HG03064 (cell line): ENCODE measurements around the gene VWA8.
"Not testable (repeated sequence)": the region's sequence is repeated elsewhere in the genome, so short reads cannot be mapped to it uniquely, and the experiment has no call there.

Experiments used
- ATAC-seq: cut with Tn5 transposase; IDR thresholded peaks from one replicate; pipeline ENCODE4 v1.9.1; 2021; ENCODE audit warnings: low read depth; ENCODE audit not compliant: unreplicated experiment

VWA8 gene

DNA sequence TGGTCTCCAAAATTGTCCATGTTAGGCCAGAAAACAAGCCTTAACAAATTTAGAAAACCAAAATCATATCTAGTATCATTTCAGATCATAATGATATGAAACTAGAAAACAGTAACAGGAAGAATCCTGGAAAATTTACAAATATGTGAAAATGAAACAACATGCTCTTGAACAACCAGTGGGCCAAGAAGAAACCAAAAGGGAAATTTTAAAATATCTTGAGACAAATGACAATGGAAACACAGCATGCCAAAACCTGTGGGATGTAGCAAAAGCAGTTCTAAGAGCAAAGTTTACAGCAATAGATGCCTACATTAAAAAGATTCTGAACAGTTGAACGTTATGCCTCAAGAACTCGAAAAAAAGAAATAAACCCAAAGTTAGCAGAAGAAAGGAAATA lies 32.6 kb downstream of the VWA8 start:
- no peak for ATAC-seq

DNA sequence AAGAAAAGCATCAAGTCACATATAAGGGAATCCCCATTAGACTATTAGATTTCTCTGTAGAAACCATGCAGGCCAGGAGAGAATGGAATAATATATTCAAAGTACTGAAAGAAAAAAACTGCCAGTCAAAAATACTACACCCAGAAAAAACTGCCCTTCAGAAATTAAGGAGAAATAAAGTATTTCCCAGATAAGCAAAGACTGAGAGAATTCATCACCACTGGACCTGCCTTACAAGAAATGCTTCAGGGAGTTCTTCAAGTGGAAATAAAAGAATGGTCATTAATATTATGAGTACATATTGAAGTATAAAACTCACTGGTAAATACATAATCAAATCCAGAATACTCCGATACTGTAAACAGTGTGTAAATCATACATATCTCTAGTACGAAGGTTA lies 35.9 kb downstream of the VWA8 start:
- ATAC-seq, result no peak

DNA sequence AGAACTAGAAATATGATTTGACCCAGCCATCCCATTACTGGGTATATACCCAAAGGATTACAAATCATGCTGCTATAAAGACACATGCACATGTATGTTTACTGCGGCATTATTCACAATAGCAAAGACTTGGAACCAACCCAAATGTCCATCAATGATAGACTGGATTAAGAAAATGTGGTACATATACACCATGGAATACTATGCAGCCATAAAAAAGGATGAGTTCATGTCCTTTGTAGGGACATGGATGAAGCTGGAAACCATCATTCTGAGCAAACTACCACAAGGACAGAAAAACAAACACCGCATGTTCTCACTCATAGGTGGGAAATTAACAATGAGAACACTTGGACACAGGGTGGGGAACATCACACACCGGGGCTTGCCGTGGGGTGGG lies 38.0 kb downstream of the VWA8 start:
- ATAC-seq, result not testable (repeated sequence)

DNA sequence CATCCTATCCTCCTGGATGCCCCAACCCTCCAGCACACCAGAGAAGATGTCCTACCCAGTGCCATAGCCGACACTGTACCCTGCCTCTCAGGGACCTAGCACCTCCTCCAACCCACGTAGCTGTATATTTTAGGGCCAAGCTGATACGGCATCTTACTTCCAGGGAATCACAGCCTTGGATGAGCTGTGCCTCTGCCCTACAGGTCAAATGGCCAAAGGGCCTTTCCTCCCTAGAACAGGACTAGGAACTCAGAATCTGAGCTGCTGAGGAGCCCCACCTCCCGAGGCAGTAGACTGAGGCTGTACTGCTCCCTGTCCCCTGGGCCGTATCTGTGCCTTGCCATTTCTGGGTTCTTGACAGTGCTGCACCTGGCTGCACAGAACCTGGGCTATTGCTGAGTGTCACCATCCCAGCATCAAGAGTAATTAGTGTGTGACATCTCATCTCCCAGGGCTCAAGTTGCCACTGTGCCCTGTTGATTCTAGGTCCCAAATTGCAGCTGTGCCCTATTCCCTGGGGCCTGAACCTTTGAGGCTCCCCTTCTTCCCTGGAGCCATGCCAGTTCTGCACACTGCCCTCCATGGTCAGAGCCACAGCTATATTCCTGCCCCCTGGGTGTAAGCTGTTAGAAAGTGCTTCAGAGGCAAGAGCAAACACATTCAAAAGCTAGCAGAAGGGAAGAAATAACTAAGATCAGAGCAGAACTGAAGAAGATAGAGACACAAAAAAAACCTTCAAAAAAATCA lies 41.0 kb downstream of the VWA8 start:
- no peak for ATAC-seq

DNA sequence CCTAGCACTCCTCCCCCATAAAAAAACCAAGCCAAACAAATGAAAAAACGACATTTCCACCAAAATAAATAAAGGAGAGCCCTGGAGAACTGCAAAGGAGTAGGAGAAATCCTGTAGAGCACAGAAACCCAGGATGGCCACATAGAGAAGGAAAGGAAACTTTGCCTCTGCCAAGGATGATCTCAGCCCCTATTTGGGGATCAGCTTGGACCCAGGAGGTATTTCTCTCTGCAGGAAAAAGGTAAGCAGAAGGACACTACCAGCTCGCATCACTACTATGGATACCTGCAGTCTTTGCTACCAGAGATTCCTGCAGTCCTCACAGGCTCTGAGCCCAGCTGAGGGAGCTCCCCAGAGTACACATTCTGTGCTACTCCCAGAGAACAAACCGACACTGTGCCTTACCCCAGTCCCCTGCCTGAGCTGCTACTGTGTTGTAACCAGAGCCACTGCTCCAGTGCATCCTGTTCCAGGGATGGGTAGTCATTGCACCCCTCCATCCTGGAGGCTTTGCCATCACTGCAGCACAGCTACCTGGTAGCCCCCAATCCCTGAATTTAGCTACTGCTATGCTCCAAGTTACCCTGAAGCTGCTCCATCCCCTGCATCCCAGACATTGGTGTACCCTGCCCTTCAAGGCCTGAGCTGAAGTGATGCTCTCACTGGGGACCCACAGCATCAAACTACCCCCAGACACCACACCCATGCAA lies 41.7 kb downstream of the VWA8 start:
- ATAC-seq, result no peak

DNA sequence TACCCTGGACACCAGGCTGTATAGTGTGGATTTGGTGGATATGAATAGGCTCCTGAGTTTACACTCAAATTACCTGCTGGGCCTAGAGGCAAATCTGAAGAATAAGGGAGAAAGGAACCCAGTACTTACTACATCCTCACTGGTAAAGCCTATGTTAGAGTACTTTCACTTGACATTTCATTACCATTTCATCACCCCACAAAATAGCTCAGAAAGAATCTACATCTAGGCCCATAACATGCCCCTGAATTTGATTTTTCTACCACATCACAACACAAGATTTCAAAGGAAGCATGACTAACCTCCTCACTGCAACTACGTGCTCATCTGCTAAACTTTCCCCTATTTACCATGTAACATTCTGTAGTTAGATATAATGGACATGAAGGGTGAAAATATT lies 43.3 kb downstream of the VWA8 start:
- no peak for ATAC-seq

DNA sequence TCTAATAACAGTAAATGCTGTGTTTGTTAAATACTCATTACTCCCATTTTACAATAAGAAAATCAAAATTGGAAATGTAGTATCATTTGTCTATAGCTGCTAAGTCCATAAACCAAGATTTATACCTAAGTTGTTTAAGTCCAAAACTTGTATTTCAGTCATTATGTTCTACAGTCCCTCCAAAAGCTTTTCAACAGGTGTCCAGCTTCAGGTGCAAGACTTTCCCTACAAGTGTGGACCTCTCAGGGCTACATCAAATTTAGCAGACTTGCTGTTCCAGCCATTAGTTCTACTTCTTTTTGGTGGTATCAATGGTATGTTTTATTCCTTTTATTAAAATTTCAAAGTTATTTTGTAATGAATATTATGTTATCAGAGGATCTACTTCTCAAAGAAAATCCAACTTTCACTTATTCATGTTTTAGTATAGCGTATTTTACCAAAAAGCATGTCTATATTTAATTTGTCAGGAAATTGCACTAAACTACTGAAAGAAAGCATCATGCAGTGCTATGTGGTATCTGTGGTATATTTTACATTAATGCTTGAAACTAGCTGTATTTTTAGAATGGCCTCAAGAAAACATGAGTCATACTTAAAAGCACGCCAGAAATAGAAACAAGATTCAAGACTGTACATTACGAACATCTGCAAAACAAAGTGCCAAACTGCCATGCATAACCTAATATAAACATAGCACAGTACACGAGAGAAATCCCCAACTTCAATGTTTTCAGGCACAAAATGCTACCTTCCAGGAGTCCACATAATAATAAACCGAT lies 44.5 kb downstream of the VWA8 start:
- peak; percentile 85 for ATAC-seq

DNA sequence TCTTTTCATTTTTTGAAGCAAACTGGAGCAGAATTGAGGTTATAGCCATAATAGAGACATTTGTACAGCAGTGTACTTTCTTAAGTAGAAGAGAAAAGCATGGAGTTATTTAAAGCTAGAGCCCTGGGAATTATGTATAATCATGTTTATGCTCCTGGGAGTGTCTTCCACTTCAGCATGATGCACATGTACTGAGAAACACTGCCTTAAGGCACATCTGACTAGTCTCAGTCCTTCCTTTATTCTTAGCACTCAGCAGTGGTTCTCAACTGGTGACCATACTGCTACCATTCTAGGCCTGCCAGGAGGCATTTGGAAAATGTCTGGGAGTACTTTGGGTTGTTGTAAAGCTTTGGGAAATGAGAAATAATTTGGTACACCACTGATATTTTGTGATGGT lies 45.8 kb downstream of the VWA8 start:
- ATAC-seq, result no peak

DNA sequence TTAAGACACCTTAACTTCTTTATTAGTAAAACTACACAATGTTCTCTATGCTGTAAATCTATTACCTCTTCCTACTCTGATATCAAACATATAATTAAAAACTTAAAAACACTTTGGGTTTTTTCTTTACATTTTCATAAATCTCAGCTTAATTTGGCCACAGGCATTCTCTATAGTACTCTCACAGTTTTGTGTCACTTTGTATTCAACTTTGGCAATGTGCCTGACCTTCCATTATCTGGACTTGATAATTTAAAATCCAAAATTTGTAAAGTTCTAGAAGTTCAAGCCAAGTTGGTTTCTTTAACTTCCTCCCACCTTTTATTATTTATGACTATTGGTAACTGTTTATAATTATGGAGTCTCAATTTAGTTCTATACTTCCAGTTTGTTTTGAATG lies 46.4 kb downstream of the VWA8 start:
- no peak for ATAC-seq

DNA sequence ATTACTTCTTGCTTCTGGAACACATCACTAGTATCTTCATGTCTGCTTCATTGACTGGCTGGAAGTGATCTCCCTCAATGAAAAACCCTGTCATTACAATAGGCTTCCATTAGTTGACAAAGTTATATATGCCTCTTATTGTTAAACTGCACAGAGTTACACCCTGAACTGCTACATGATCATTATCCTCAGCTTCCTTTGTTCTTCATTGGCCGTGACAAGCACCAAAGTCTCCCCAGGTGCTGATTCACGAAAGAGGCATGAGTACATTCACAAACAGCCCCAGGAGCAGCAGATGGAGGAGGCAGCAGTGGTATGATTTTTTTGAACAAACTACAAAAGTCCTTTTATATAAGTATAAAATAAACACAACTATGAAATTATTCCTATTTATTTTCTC lies 51.4 kb downstream of the VWA8 start:
- ATAC-seq, result no peak

DNA sequence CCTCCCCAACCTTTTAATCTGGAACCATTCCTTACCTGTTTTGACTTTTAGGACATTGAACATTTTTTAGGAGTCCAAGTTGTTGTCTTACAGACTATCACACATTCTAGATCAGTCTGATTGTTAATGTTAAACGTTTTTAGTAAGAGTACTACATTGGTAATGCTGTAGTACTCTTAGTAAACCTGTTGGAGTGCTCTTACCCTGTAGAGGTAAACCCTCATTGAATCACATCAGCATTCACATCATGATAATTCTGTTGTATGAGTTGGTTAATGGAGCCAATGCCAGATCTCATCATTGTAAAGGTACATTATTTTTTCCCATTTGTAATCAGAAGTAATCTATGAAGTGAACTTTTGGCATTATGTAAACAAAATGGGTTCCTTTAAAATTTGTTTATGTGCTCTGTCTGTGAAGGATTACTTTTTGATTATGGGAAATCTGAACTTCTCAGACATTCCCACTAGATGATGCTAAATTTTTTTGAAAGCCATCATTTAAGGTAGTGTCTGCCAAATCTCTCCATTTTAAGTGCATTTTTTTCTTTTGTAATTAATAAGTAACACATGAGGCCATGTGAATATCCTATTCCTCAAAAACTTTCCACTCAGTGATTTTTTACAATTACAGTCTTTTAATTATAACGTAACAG lies 55.2 kb downstream of the VWA8 start:
- ATAC-seq, result peak; percentile 65

DNA sequence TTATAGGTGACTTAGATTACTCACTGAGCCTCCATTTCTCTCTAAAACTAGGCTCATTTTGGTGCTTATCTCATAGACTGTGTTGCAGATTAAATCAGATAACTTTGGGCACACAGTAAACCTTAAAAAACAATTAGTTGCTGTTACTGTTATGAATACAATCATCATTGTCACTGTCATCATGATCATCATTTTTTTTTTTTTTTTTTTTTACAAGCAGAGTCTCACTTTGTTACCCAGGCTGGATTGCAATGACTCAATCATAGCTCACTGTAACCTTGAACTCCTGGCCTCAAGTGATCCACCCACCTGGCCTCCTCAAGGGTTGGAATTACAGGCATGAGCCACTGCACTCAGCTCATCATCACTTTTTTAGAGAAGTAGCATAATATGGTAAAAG lies 60.0 kb downstream of the VWA8 start:
- ATAC-seq, result no peak

DNA sequence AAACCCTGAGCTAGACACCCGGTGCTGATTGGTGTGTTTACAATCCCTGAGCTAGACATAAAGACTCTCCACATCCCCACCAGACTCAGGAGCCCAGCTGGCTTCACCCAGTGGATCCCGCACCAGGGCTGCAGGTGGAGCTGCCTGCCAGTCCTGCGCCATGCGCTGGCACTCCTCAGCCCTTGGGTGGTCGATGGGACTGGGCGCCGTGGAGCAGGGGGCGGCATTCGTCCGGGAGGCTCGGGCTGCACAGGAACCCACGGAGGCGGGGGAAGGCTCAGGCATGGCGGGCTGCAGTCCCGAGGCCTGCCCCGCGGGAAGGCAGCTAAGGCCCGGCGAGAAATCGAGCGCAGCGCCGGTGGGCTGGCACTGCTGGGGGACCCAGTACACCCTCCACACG lies 62.5 kb downstream of the VWA8 start:
- ATAC-seq, result not testable (repeated sequence)

DNA sequence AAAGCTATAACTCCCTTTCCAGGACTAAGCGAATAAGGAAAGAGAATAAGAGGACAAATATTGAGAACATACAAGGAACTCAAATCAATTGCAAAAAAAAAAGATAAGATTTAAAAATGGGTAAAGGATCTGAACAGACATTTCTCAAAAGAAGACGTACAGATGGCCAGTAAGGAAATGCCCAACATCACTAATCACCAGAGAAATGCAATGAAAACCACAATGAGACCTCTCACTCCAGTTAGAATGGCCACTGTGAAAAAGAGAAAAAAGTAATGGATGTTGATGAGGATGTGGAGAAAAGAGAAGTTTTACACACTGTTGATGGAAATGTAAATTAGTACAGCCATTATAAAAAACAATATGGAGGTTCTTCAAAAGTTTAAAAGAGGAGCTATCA lies 63.8 kb downstream of the VWA8 start:
- ATAC-seq, result no peak

DNA sequence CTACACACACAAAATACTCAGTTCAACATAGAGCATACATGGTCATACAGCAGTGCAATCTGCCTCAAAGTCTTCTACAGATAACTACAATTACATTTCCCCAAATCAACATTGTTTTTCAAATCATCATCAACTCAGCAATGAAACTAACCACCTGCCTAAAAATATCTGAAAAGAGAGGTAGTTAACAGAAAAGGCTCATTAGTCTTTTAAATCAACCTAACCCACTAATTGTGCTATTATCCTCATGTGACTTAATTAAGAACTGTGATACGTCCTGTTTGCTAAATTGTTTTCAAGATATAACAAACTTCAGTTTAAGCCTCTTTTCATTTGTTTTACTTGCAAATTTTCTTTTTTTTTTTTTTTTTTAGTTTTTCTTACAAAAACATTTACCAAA lies 65.4 kb downstream of the VWA8 start:
- no peak for ATAC-seq

DNA sequence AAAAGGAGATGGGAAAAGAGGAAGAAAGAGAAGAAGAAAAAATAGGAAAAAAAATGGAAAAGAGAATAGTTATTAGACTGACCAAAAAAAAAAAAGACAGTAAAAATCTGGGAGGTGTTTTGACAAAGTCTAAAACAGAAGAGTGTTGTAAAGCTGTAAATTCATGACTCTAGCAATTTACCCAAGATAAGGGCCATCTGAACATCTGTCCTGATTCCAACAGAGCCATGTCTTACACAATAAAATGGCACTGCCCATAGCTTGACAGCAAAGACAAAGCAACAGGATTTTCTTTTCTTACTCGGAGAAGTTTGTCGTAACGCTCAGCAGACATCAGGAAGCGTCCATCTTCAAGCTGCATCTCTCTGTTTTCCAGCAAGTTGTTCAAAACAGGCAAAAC lies 69.8 kb downstream of the VWA8 start:
- ATAC-seq, result no peak

DNA sequence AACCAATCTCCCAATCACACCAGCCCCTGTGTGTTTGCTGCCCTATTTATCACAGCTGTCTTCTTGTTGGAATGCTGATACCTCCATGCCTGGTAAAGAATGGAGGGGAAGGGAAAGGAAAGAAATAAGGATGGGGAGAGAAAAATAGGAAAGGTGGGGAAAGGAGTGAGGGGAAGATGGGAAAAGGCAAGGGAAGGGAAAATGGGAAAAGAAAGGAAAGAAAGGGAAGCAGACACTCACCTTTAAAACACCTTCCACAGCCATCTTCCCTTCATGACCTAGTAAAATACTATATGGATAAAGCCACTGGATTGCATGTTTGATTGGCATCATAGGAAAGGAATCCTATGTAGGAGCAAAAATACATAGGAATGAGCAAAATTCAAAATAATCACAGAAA lies 77.8 kb downstream of the VWA8 start:
- ATAC-seq, result no peak

DNA sequence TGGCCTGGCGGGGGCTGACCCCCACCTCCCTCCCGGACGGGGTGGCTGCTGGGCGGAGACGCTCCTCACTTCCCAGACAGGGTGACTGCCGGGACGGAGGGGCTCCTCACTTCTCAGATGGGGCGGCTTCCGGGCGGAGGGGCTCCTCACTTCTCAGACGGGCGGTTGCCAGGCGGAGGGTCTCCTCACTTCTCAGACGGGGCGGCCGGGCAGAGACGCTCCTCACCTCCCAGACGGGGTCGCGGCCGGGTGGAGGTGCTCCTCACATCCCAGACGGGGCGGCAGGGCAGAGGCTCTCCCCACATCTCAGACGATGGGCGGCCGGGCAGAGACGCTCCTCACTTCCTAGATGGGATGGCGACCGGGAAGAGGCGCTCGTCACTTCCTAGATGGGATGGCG lies 79.0 kb downstream of the VWA8 start:
- not testable (repeated sequence) for ATAC-seq

DNA sequence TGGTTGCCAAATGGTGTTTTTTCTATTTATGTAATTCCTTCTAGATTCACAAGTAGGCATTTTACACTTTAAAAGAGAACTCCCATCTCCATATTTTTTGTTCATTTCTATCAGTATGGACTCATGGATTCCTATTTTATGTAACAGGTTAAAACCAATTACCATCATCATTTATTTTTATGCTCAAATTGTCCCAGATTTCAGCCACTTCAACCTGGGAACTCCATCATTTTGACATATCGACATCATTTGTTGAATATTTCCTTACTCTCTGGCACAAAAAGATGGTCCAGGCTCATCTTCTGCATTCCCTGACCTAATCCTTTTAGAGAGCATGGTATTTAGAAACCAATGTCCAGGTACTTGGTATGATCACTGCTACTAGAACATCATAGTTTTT lies 79.9 kb downstream of the VWA8 start:
- no peak for ATAC-seq

DNA sequence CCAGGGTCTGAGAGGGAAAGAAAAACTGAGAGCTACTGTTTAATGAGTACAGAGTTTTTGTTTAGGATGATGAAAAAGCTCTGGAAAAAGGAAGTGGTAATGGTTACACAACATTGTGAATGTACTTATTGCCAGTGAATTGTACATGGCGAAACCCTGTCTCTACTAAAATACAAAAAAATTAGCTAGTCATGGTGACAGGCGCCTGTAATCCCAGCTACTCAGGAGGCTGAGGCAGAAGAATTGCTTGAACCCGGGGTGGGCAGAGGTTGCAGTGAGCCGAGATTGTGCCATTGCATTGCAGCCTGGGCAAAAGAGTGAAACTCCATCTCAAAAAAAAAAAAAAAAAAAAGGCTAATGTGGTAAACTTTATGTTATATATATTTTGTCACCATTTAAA lies 96.3 kb downstream of the VWA8 start:
- no peak for ATAC-seq

DNA sequence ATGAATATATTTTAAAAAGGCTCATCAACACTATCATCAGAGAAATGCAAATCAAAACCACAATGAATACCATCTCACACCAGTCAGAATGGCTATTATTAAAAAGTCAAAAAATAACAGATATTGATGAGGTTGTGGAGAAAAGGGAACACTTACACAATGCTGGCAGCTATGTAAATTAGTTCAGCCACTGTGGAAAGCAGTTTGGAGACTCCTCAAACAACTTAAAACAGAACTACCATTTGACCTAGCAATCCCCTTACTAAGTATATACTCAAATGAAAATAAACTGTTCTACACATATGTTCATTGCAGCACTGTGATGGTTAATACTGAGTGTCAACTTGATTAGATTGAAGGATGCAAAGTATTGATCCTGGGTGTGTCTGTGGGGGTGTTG lies 98.2 kb downstream of the VWA8 start:
- not testable (repeated sequence) for ATAC-seq
